ENCODE measurements around the gene BABAM2.

DNA sequence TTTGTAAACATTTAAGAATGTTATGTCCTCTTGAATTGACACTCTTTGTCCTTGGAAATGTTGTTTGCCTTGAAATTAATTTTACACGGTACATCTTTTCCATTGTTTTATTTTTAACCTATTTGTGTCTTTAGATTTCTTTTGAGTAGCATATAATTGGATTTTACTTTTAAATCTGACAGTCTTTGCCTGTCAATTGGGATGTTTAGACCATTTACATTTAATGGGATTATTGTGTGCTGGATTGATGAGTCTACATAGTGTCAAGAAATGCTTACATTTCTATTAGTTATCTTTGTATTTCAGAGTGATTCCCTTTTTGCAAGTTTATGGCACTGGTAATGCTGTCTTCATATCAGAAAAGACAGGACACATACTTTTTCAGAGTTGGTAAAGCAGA is 61.5 kb downstream of the BABAM2 start:
- TF ChIP-seq, protein P1, sequence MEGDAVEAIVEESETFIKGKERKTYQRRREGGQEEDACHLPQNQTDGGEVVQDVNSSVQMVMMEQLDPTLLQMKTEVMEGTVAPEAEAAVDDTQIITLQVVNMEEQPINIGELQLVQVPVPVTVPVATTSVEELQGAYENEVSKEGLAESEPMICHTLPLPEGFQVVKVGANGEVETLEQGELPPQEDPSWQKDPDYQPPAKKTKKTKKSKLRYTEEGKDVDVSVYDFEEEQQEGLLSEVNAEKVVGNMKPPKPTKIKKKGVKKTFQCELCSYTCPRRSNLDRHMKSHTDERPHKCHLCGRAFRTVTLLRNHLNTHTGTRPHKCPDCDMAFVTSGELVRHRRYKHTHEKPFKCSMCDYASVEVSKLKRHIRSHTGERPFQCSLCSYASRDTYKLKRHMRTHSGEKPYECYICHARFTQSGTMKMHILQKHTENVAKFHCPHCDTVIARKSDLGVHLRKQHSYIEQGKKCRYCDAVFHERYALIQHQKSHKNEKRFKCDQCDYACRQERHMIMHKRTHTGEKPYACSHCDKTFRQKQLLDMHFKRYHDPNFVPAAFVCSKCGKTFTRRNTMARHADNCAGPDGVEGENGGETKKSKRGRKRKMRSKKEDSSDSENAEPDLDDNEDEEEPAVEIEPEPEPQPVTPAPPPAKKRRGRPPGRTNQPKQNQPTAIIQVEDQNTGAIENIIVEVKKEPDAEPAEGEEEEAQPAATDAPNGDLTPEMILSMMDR (conservative IDR thresholded peaks at IDR 0.05 in 1 of 2, IDR thresholded peaks at IDR 0.05 in 1 of 2; ENCODE audit: extremely low read depth in 1 of 2, insufficient read depth in 1 of 2, low read depth in 1 of 2, low read length in 2 of 2) = no peak
- no peak for TF ChIP-seq EZH2 (IDR thresholded peaks at IDR 0.05; ENCODE audit: borderline replicate concordance, low read length)

Measured in mammary epithelial cell (primary cell).